SK-N-SH (cell line): Measurements from ENCODE around the gene RFTN1. TPM values are rescaled to one million over a fixed set of nuclear protein-coding genes. Genes with fewer than 3 reads are reported as not detected.

Source experiments
- CTCF ChIA-PET: fragments of 300-600, 350-600 bp; formaldehyde crosslinking; extraction: SDS; loops from one replicate; lab custom pipeline; 2021; lab: Yijun Ruan, JAX
- POLR2A ChIA-PET: fragments of 350-600 bp; sonication (Branson Sonifier 250); formaldehyde crosslinking; extraction: SDS; loops from one replicate; lab custom pipeline; 2020; ENCODE audit warnings: antibody characterized with exemption, inconsistent platforms; lab: Yijun Ruan, JAX
- DNase-seq: peaks from one replicate; pipeline ENCODE4 v3.0.0; 2012
- H2AFZ ChIP-seq: fragments of 200-600 bp; sonication (generic); 2 replicates; pipeline ENCODE4 v1.8.1; 2016; ENCODE audit warnings: antibody characterized with exemption, mild to moderate bottlenecking, low read depth
- H3F3A ChIP-seq: fragments of 200-600 bp; sonication (generic); replicated peaks from 2 replicates; pipeline ENCODE3; 2016; ENCODE audit warnings: antibody characterized with exemption, mild to moderate bottlenecking; ENCODE audit not compliant: insufficient read depth
- H3K27ac ChIP-seq, 2 experiments: fragments of 200-500 bp in 1 of 2; fragments of 200-600 bp in 1 of 2; sonication (Bioruptor generic) in 1 of 2; sonication (generic), shearing (Covaris generic) in 1 of 2; 2 replicates each; pipeline versions ENCODE4 v1.5.1 to v1.6.1; 2014 to 2016; ENCODE audit warnings: low read depth in 2 of 2, inconsistent platforms in 1 of 2, low read length in 1 of 2, mild to moderate bottlenecking in 1 of 2, mixed read lengths in 1 of 2
- H3K27me3 ChIP-seq: fragments of 200-600 bp; sonication (generic), shearing (Covaris generic); 2 replicates; pipeline ENCODE4 v1.6.1; 2016; ENCODE audit warnings: mixed run types; ENCODE audit not compliant: insufficient read depth
- H3K36me3 ChIP-seq, 2 experiments: fragments of 200-500 bp in 1 of 2; fragments of 200-600 bp in 1 of 2; sonication (Bioruptor generic) in 1 of 2; sonication (generic) in 1 of 2; replicated peaks in 1 of 2; 2 replicates each; pipeline versions ENCODE3 to v1.5.1; 2014 to 2016; ENCODE audit warnings: low read length in 1 of 2, mild to moderate bottlenecking in 1 of 2; ENCODE audit not compliant: insufficient read depth in 2 of 2, control insufficient read depth in 1 of 2
- H3K4me1 ChIP-seq, 2 experiments: fragments of 200-500 bp in 1 of 2; fragments of 200-600 bp in 1 of 2; sonication (Bioruptor generic) in 1 of 2; sonication (generic), shearing (Covaris generic) in 1 of 2; 2 replicates each; pipeline versions ENCODE4 v1.5.1 to v1.6.1; 2014 to 2016; ENCODE audit warnings: low read depth in 1 of 2, low read length in 1 of 2, mixed run types in 1 of 2; ENCODE audit not compliant: insufficient read depth in 2 of 2, control insufficient read depth in 1 of 2
- H3K4me2 ChIP-seq: fragments of 200-600 bp; sonication (generic), shearing (Covaris generic); 2 replicates; pipeline ENCODE4 v1.6.1; 2017; ENCODE audit warnings: mixed run types
- H3K4me3 ChIP-seq, 2 experiments: fragments of 200-500 bp in 1 of 2; fragments of 200-600 bp in 1 of 2; sonication (Bioruptor generic) in 1 of 2; sonication (generic), shearing (Covaris generic) in 1 of 2; 2 replicates each; pipeline versions ENCODE4 v1.5.1 to v1.8.1; 2014 to 2016; ENCODE audit warnings: low read depth in 2 of 2, inconsistent platforms in 1 of 2, low read length in 1 of 2, mild to moderate bottlenecking in 1 of 2, mixed read lengths in 1 of 2, moderate library complexity in 1 of 2
- H3K79me2 ChIP-seq: fragments of 200-600 bp; sonication (generic); 2 replicates; pipeline ENCODE4 v1.8.1; 2017; ENCODE audit warnings: mild to moderate bottlenecking; ENCODE audit not compliant: insufficient read depth
- H3K9ac ChIP-seq: fragments of 200-600 bp; sonication (generic); 2 replicates; pipeline ENCODE4 v1.6.1; 2017; ENCODE audit warnings: mixed run types
- H3K9me2 ChIP-seq: fragments of 200-600 bp; sonication (generic); 2 replicates; pipeline ENCODE4 v1.6.1; 2017; ENCODE audit warnings: mixed run types
- H3K9me3 ChIP-seq: fragments of 200-600 bp; sonication (generic); 2 replicates; pipeline ENCODE4 v1.6.1; 2017; ENCODE audit warnings: mixed run types, mild to moderate bottlenecking, moderate library complexity
- H4K20me1 ChIP-seq: fragments of 200-600 bp; sonication (generic); 2 replicates; pipeline ENCODE4 v1.6.1; 2017; ENCODE audit warnings: mild to moderate bottlenecking, mixed run types; ENCODE audit not compliant: insufficient read depth
- CHD2 ChIP-seq: fragments of 150-350 bp; IDR thresholded peaks from 2 replicates; pipeline ENCODE4 v1.6.1; 2018; ENCODE audit warnings: low read length; ENCODE audit not compliant: partially characterized antibody
- CTCF ChIP-seq: fragments of 200-600 bp; sonication (generic); IDR thresholded peaks from 2 replicates; pipeline ENCODE4 v1.6.1; 2017; ENCODE audit warnings: antibody characterized with exemption, mild to moderate bottlenecking, moderate library complexity
- FOSL2 ChIP-seq: IDR thresholded peaks from 2 replicates; pipeline ENCODE4 v1.4.0; 2012; ENCODE audit warnings: low read depth, mild to moderate bottlenecking, moderate library complexity, borderline replicate concordance
- FOXM1 ChIP-seq: IDR thresholded peaks from 2 replicates; pipeline ENCODE4 v1.4.0; 2012; ENCODE audit warnings: low read depth, mild to moderate bottlenecking
- GATA2 ChIP-seq: sonication (generic); formaldehyde crosslinking; IDR thresholded peaks from 2 replicates; pipeline ENCODE4 v1.5.0; 2020; ENCODE audit warnings: mild to moderate bottlenecking, missing genetic modification reagents
- MAX ChIP-seq: IDR thresholded peaks from 2 replicates; pipeline ENCODE4 v1.4.0; 2012; ENCODE audit warnings: low read depth
- MEF2A ChIP-seq: IDR thresholded peaks from 2 replicates; pipeline ENCODE4 v1.4.0; 2012; ENCODE audit warnings: low read depth, borderline replicate concordance
- MXI1 ChIP-seq: IDR thresholded peaks from 2 replicates; pipeline ENCODE4 v1.6.1; 2012; ENCODE audit warnings: mild to moderate bottlenecking, low read depth, low read length, improper control_type of control experiment
- NFIC ChIP-seq: IDR thresholded peaks from 2 replicates; pipeline ENCODE4 v1.4.0; 2012; ENCODE audit warnings: borderline replicate concordance
- NRF1 ChIP-seq: IDR thresholded peaks from 2 replicates; pipeline ENCODE4 v1.6.1; 2012; ENCODE audit warnings: low read depth, mild to moderate bottlenecking, low read length
- RAD21 ChIP-seq: IDR thresholded peaks from 2 replicates; pipeline ENCODE4 v1.6.1; 2012; ENCODE audit warnings: mild to moderate bottlenecking, low read length
- RCOR1 ChIP-seq: fragments of 150-350 bp; IDR thresholded peaks from 2 replicates; pipeline ENCODE4 v1.6.1; 2017; ENCODE audit warnings: antibody characterized with exemption, low read length
- TAF1 ChIP-seq: IDR thresholded peaks from 2 replicates; pipeline ENCODE4 v1.6.1; 2012; ENCODE audit warnings: low read depth, mild to moderate bottlenecking, low read length, moderate library complexity, borderline replicate concordance
- TCF12 ChIP-seq: IDR thresholded peaks from 2 replicates; pipeline ENCODE4 v1.4.0; 2012
- USF1 ChIP-seq: IDR thresholded peaks from 2 replicates; pipeline ENCODE4 v1.4.0; 2012; ENCODE audit warnings: low read depth, borderline replicate concordance
- USF2 ChIP-seq: fragments of 150-350 bp; IDR thresholded peaks from 2 replicates; pipeline ENCODE4 v1.6.1; 2017; ENCODE audit warnings: antibody characterized with exemption, low read length, low read depth, borderline replicate concordance
- YY1 ChIP-seq: IDR thresholded peaks from 2 replicates; pipeline ENCODE4 v1.4.0; 2012; ENCODE audit warnings: low read depth, mild to moderate bottlenecking
- whole genome bisulfite sequencing: methylation state at CpG from one replicate; pipeline ENCODE4 v1.1.6; 2017; ENCODE audit warnings: low lambda C conversion rate; 5-methylcytosine and 5-hydroxymethylcytosine counted together
- polyA plus RNA-seq, 3 experiments: library from polyadenylated mRNA; depleted of rRNA; stranded (reverse); fragments of >200 nt; gene quantifications; 2 replicates each; pipeline ENCODE4 v1.2.3, GENCODE V29; 2012

Gene RFTN1
- polyA plus RNA-seq, 1 of the 3 experiments (the other 2 are of a cell fraction), result 21.2 TPM

GRCh38 chr3:16270855-16271254 is 242.6 kb downstream of the RFTN1 start:
- WGBS, result 93% methylated on average over 10 of the region's 10 CpGs
- Histone ChIP-seq H3K4me2 (no peak overlapping the region), H3K4me1 (peaks cover 5 to 11% of the 10 kb centered on the region in 2 experiments; a peak in 3 of 4 replicates), H3K27me3 (no peaks in the 10 kb centered on the region), H2AFZ (no peak overlapping the region), H3K9ac (no peak overlapping the region), H3K4me3 (no peak overlapping the region), H3K27ac (no peak overlapping the region), H3K9me2 (no peaks in the 10 kb centered on the region), H3K9me3 (no peaks in the 10 kb centered on the region), H3K79me2 (peaks cover 27% of the 10 kb centered on the region), H4K20me1 (no peaks in the 10 kb centered on the region), H3K36me3 (peaks cover 10 to 51% of the 10 kb centered on the region in 2 experiments), H3F3A (peaks cover 3% of the 10 kb centered on the region)
- CTCF ChIA-PET, result interaction anchor here (1.4 to 2.6 kb wide), 2 partner anchors 20 to 331 kb away, joined by 4 to 12 read pairs; no protein-coding TSS in a partner anchor
- TF ChIP-seq CHD2, result no peak
- no peak for TF ChIP-seq TAF1
- TF ChIP-seq TCF12, result no peak
- TF ChIP-seq RCOR1, result no peak
- no peak for TF ChIP-seq MAX
- TF ChIP-seq USF2, result no peak
- no peak for TF ChIP-seq CTCF
- no peak for TF ChIP-seq FOXM1
- TF ChIP-seq NFIC, result no peak
- no peak for TF ChIP-seq NRF1
- TF ChIP-seq RAD21, result no peak
- TF ChIP-seq MEF2A, result no peak
- TF ChIP-seq YY1, result no peak
- no peak for TF ChIP-seq GATA2
- TF ChIP-seq FOSL2, result no peak
- no peak for TF ChIP-seq USF1
- POLR2A ChIA-PET, result no interaction called here
- DNase-seq, result no peak

- Histone ChIP-seq H3K79me2 (peaks cover 63% of the 10 kb centered on the region), H2AFZ (no peak overlapping the region), H3K4me3 (no peak overlapping the region), H3K27me3 (no peaks in the 10 kb centered on the region), H3K36me3 (peaks cover 15 to 32% of the 10 kb centered on the region in 2 experiments), H3K4me1 (peaks cover 5 to 17% of the 10 kb centered on the region in 2 experiments), H3K27ac (no peak overlapping the region), H3K9me3 (no peaks in the 10 kb centered on the region), H3K9me2 (no peaks in the 10 kb centered on the region), H3K9ac (no peak overlapping the region), H3K4me2 (no peak overlapping the region), H4K20me1 (no peaks in the 10 kb centered on the region), H3F3A (peaks cover 3% of the 10 kb centered on the region)
- no peak for DNase-seq
- no peak for TF ChIP-seq MXI1
- ChIA-PET CTCF (interaction anchor here (1.2 to 4.0 kb wide), 7 partner anchors 8 to 284 kb away, joined by 3 to 27 read pairs (median 8); no protein-coding TSS in a partner anchor), POLR2A (no interaction called here)
- 94% methylated on average over 3 of the region's 3 CpGs for WGBS
Observed at GRCh38 chr3:16266714-16267113, 246.8 kb downstream of the RFTN1 start.

Other genes with a start within 250 kb of the RFTN1 start
- gene DPH3, start 248.8 kb downstream of the RFTN1 start, polyA plus RNA-seq (2012; rRNA removed), result 8.5 and 10.8 TPM in 2 replicates
- 6.9 and 10.0 TPM in 2 replicates for gene OXNAD1, start 248.5 kb downstream of the RFTN1 start, polyA plus RNA-seq (2012; rRNA removed)
- not detected in 2 replicates for gene DAZL, start 91.7 kb upstream of the RFTN1 start, polyA plus RNA-seq (2012; rRNA removed)